B cell (primary cell): ENCODE results near the gene MED15. TPM values are rescaled to one million over a fixed set of nuclear protein-coding genes. Genes with fewer than 3 reads are reported as not detected.

Experiments used
- ATAC-seq: fragments of 200-7000 bp; cut with Tn5 transposase; one replicate; pipeline ENCODE4 v1.10.0; 2021; ENCODE audit warnings: low read depth, mild to moderate bottlenecking, moderate number of reproducible peaks, moderate library complexity
- CTCF ChIA-PET: fragments of 350-600 bp; sonication (Branson Sonifier 250); formaldehyde crosslinking; loops from one replicate; lab custom pipeline; 2021; ENCODE audit warnings: antibody characterized with exemption, inconsistent platforms; lab: Charles Lee
- POLR2A ChIA-PET: fragments of 350-600 bp; sonication (Branson Sonifier 250); formaldehyde crosslinking; loops from one replicate; lab custom pipeline; 2021; ENCODE audit warnings: antibody characterized with exemption; lab: Charles Lee
- DNase-seq: peaks from one replicate; pipeline ENCODE4 v3.0.0; 2013
- H2AFZ ChIP-seq: 2 replicates; pipeline ENCODE4 v1.6.1; 2012; ENCODE audit warnings: mild to moderate bottlenecking, low read depth, low read length; ENCODE audit not compliant: insufficient read depth, poor library complexity, severe bottlenecking
- H3K27ac ChIP-seq, 2 donors: 1 replicate in 1 of 2; 2 replicates in 1 of 2; pipeline ENCODE4 v1.5.1; 2012 to 2013; ENCODE audit warnings: low read length in 2 of 2, mild to moderate bottlenecking in 2 of 2, moderate library complexity in 1 of 2
- H3K27me3 ChIP-seq, 4 experiments: fragments of 200-600 bp in 1 of 4; sonication (generic) in 1 of 4; replicated peaks in 1 of 4; 1 replicate in 2 of 4; 2 replicates in 2 of 4; pipeline versions ENCODE4 v1.6.1 to v1.7.0; 2013 to 2016; ENCODE audit warnings: low read length in 3 of 4, mild to moderate bottlenecking in 2 of 4, mixed read lengths in 1 of 4, moderate library complexity in 1 of 4; ENCODE audit not compliant: insufficient read depth in 4 of 4, control insufficient read depth in 3 of 4; ENCODE audit errors: control extremely low read depth in 1 of 4
- H3K36me3 ChIP-seq, 2 experiments: replicated peaks in 1 of 2; 1 replicate in 1 of 2; 2 replicates in 1 of 2; pipeline versions ENCODE4 v1.6.1 to v1.7.1; 2013; ENCODE audit warnings: low read length in 1 of 2; ENCODE audit not compliant: insufficient read depth in 2 of 2, control insufficient read depth in 1 of 2; ENCODE audit errors: control extremely low read depth in 1 of 2, extremely low read depth in 1 of 2
- H3K4me1 ChIP-seq, 2 donors: fragments of 200-600 bp in 1 of 2; sonication (generic) in 1 of 2; 1 replicate in 1 of 2; 2 replicates in 1 of 2; pipeline versions ENCODE4 v1.5.1 to v1.6.1; 2013 to 2017; ENCODE audit warnings: low read length in 2 of 2; ENCODE audit not compliant: control insufficient read depth in 2 of 2, insufficient read depth in 2 of 2
- H3K4me2 ChIP-seq: replicated peaks from 2 replicates; pipeline ENCODE3; 2012; ENCODE audit warnings: mild to moderate bottlenecking, low read depth, low read length; ENCODE audit not compliant: poor library complexity, severe bottlenecking
- H3K4me3 ChIP-seq, 5 experiments: fragments of 200-600 bp in 1 of 5; sonication (generic) in 1 of 5; 1 replicate in 3 of 5; 2 replicates in 2 of 5; pipeline versions ENCODE4 v1.5.1 to v1.7.0; 2011 to 2016; ENCODE audit warnings: low read length in 4 of 5, mild to moderate bottlenecking in 4 of 5, low read depth in 2 of 5, control low read depth in 1 of 5, moderate library complexity in 1 of 5; ENCODE audit not compliant: insufficient read depth in 1 of 5; ENCODE audit errors: control extremely low read depth in 1 of 5, extremely low read depth in 1 of 5
- H3K79me2 ChIP-seq: fragments of 200-600 bp; sonication (generic); one replicate; pipeline ENCODE4 v1.6.0; 2016; ENCODE audit warnings: low read length; ENCODE audit not compliant: control insufficient read depth, insufficient read depth
- H3K9ac ChIP-seq: fragments of 200-600 bp; sonication (generic); 2 replicates; pipeline ENCODE4 v1.6.1; 2017; ENCODE audit warnings: mild to moderate bottlenecking, low read length, moderate library complexity
- H3K9me3 ChIP-seq, 3 donors: one replicate each; pipeline versions ENCODE4 v1.6.1 to v1.7.1; 2013; ENCODE audit warnings: low read length in 2 of 3; ENCODE audit not compliant: control insufficient read depth in 2 of 3, insufficient read depth in 1 of 3; ENCODE audit errors: control extremely low read depth in 1 of 3
- H4K20me1 ChIP-seq: 2 replicates; pipeline ENCODE4 v1.6.0; 2012; ENCODE audit warnings: mild to moderate bottlenecking, low read length; ENCODE audit not compliant: insufficient read depth, control insufficient read depth, poor library complexity, severe bottlenecking
- H3K27ac Mint-ChIP-seq: one replicate; pipeline ENCODE4 v1.8.0; 2021; ENCODE audit warnings: mixed read lengths
- H3K27me3 Mint-ChIP-seq: one replicate; pipeline ENCODE4 v1.8.0; 2021; ENCODE audit warnings: mixed read lengths
- H3K4me1 Mint-ChIP-seq: one replicate; pipeline ENCODE4 v1.8.0; 2021; ENCODE audit warnings: mixed read lengths
- H3K4me3 Mint-ChIP-seq: one replicate; pipeline ENCODE4 v1.8.0; 2021; ENCODE audit warnings: mixed read lengths
- H3K9me3 Mint-ChIP-seq: one replicate; pipeline ENCODE4 v1.8.0; 2022; ENCODE audit warnings: mixed read lengths; ENCODE audit not compliant: insufficient read depth
- EZH2 ChIP-seq: IDR thresholded peaks from 2 replicates; pipeline ENCODE4 v1.6.1; 2012; ENCODE audit warnings: borderline replicate concordance, low read depth, mild to moderate bottlenecking, moderate library complexity, low read length; ENCODE audit not compliant: insufficient read depth, poor library complexity, severe bottlenecking
- WGBS: methylation state at CpG from one replicate; pipeline ENCODE4 v1.1.5; 2013; ENCODE audit warnings: missing lambda C conversion rate; ENCODE audit not compliant: insufficient coverage; 5-methylcytosine and 5-hydroxymethylcytosine counted together
- intact Hi-C: fragments of 100-400 bp; cut with micrococcal nuclease; formaldehyde crosslinking; loops from one replicate; pipeline ENCODE4 v1.10.0; 2022
- polyA plus RNA-seq: library from polyadenylated mRNA; depleted of rRNA; stranded (reverse); fragments of >200 nt; gene quantifications from 2 replicates; pipeline ENCODE4 v1.2.3, GENCODE V29; 2012
- total RNA-seq, 2 donors: library from RNA; stranded (reverse); fragments of 120-200 nt in 1 of 2; gene quantifications; 1 replicate in 1 of 2; 2 replicates in 1 of 2; pipeline versions ENCODE4 v1.2.3 to v1.2.4, GENCODE V29; 2013 to 2022
- TF ChIP-seq, protein P1 (sequence below): fragments of 200-600 bp; IDR thresholded peaks from one replicate; pipeline ENCODE4 v1.8.0; 2022; ENCODE audit warnings: antibody characterized with exemption, mild to moderate bottlenecking

MED15 gene
- total and polyA plus RNA-seq, 2 donors (not counting 1 experiment from before 2014, with no cell fraction given) = 109 to 134 TPM

DNA sequence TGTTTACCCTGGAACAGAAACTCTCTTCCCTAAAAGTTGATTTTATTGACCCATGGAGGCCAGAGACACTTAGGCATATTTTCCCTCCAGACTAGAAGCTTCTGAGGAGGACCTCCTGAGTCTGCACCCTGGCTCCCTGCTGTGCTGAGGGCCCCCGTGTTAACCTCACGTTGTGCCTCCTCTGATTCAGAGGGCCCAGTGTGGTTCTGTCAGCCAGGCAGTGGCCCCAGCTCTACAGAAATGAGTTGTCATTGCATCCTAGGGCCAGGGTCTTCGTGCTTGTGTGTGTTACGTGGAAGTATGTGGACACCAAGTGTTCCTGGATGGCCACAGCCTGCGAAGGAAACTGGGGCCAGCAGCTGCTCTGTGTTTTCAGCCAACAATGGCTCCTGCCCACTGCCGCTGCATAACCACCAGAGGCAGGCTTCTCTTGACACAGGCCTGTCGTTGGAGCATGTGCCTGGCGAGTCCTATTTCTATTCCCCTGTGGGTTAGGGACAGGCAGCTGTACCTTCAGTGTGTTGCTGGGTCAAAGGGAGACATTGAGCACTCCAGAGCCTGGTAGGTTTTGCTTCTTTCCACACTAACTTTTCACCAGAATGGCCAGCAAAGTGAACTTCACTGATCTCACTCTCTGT is 44.5 kb downstream of the MED15 start:
- H3K4me2 ChIP-seq = no peak overlapping the region
- peaks cover 43% of the 10 kb centered on the region for H3K4me1 Mint-ChIP-seq
- no peaks in the 10 kb centered on the region for H3K27me3 ChIP-seq
- H3K36me3 ChIP-seq = peaks cover 1 to 45% of the 10 kb centered on the region in 2 experiments
- no peaks in the 10 kb centered on the region for H3K9me3 ChIP-seq
- no peak for TF ChIP-seq EZH2
- TF ChIP-seq, protein P1, sequence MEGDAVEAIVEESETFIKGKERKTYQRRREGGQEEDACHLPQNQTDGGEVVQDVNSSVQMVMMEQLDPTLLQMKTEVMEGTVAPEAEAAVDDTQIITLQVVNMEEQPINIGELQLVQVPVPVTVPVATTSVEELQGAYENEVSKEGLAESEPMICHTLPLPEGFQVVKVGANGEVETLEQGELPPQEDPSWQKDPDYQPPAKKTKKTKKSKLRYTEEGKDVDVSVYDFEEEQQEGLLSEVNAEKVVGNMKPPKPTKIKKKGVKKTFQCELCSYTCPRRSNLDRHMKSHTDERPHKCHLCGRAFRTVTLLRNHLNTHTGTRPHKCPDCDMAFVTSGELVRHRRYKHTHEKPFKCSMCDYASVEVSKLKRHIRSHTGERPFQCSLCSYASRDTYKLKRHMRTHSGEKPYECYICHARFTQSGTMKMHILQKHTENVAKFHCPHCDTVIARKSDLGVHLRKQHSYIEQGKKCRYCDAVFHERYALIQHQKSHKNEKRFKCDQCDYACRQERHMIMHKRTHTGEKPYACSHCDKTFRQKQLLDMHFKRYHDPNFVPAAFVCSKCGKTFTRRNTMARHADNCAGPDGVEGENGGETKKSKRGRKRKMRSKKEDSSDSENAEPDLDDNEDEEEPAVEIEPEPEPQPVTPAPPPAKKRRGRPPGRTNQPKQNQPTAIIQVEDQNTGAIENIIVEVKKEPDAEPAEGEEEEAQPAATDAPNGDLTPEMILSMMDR = no peak
- peaks cover 24 to 43% of the 10 kb centered on the region in 2 donors for H3K4me1 ChIP-seq
- H3K79me2 ChIP-seq = peaks cover 60% of the 10 kb centered on the region
- intact Hi-C loops = no loop called here
- no peak overlapping the region for H3K4me3 ChIP-seq
- H2AFZ ChIP-seq = no peak overlapping the region
- no peak for DNase-seq
- peak overlapping the region in 1 of 2 donors; percentile 66 for H3K27ac ChIP-seq
- H3K4me3 Mint-ChIP-seq = peak overlapping the region; percentile 74
- WGBS = 77% methylated on average over 6 of the region's 8 CpGs
- ChIA-PET POLR2A (no interaction called here), CTCF (interaction anchor here (1.0 to 1.4 kb wide), 3 partner anchors 12 to 19 kb away, joined by 3 to 5 read pairs (median 4); no protein-coding TSS in a partner anchor)
- H4K20me1 ChIP-seq = peaks cover 59% of the 10 kb centered on the region
- ATAC-seq = no peak
- H3K9me3 Mint-ChIP-seq = no peaks in the 10 kb centered on the region
- peak overlapping the region; percentile 94 for H3K27ac Mint-ChIP-seq
- no peak overlapping the region for H3K9ac ChIP-seq
- no peaks in the 10 kb centered on the region for H3K27me3 Mint-ChIP-seq
